GM12872 (cell line): ENCODE measurements around the gene NPPA.

Experiments used
- CTCF ChIP-seq: IDR thresholded peaks from 3 replicates; pipeline ENCODE4 v1.5.1; 2011; ENCODE audit warnings: low read depth, mild to moderate bottlenecking, low read length, moderate library complexity; ENCODE audit not compliant: insufficient read depth

Gene NPPA

GRCh38 chr1:11851180-11851579, 3.6 kb upstream of the NPPA start:
- no peak for TF ChIP-seq CTCF

- no peak for TF ChIP-seq CTCF
Measured at GRCh38 chr1:11850156-11850555, 2.6 kb upstream of the NPPA start.

- no peak for TF ChIP-seq CTCF
Measured at GRCh38 chr1:11848373-11848700, 754 bp upstream of the NPPA start.

GRCh38 chr1:11845641-11846335, 1.8 kb downstream of the NPPA start:
- TF ChIP-seq CTCF: no peak

GRCh38 chr1:11842154-11843041, 5.2 kb downstream of the NPPA start:
- no peak for TF ChIP-seq CTCF

GRCh38 chr1:11841245-11842153, 6.1 kb downstream of the NPPA start:
- TF ChIP-seq CTCF: no peak
